Measurements from ENCODE around the gene FRMD4B. TPM values are rescaled to one million over a fixed set of nuclear protein-coding genes. Genes with fewer than 3 reads are reported as not detected.

Gene FRMD4B
- total RNA-seq, 1 donor from 2014 or later = 17.3 TPM

- Histone ChIP-seq H3K27ac (no peak overlapping the region), H3K4me3 (no peak overlapping the region), H3K27me3 (no peaks in the 10 kb centered on the region), H3K79me2 (ENCODE audit: low read depth) (no peaks in the 10 kb centered on the region), H3K36me3 (no peaks in the 10 kb centered on the region), H3K9me3 (ENCODE audit: low read depth) (no peaks in the 10 kb centered on the region), H3F3A (ENCODE audit: low read depth) (no peaks in the 10 kb centered on the region), H4K20me1 (ENCODE audit: low read depth) (no peaks in the 10 kb centered on the region), H2AFZ (replicated peaks) (no peak overlapping the region), H3K4me1 (peaks cover 18% of the 10 kb centered on the region), H3K9ac (no peak overlapping the region), H3K4me2 (no peak overlapping the region)
- Mint-ChIP-seq H3K4me3 (no peak overlapping the region), H3K36me3 (no peaks in the 10 kb centered on the region), H3K9me3 (no peaks in the 10 kb centered on the region), H3K27me3 (ENCODE audit: insufficient read depth, low read depth) (no peaks in the 10 kb centered on the region), H3K4me1 (peaks cover 12% of the 10 kb centered on the region), H3K27ac (no peak overlapping the region)
- DNase-seq (ENCODE audit: low spot score) = no peak
- TF ChIP-seq EZH2 (IDR thresholded peaks at IDR 0.05) = no peak
- TF ChIP-seq CTCF (IDR thresholded peaks at IDR 0.05) = no peak
- TF ChIP-seq EZH2phosphoT487 (IDR thresholded peaks at IDR 0.05) = no peak
These were observed 42.9 kb upstream of the FRMD4B start for GRCh38 chr3:69428657-69429255.

- Histone ChIP-seq H3K4me1 (peaks cover 8% of the 10 kb centered on the region), H3K9ac (no peak overlapping the region), H3K4me2 (no peak overlapping the region), H3K27me3 (no peaks in the 10 kb centered on the region), H3K4me3 (no peak overlapping the region), H2AFZ (replicated peaks) (no peak overlapping the region), H4K20me1 (ENCODE audit: low read depth) (no peaks in the 10 kb centered on the region), H3K27ac (no peak overlapping the region), H3K9me3 (ENCODE audit: low read depth) (no peaks in the 10 kb centered on the region), H3K36me3 (no peaks in the 10 kb centered on the region), H3K79me2 (ENCODE audit: low read depth) (no peaks in the 10 kb centered on the region), H3F3A (ENCODE audit: low read depth) (no peaks in the 10 kb centered on the region)
- no peak for DNase-seq (ENCODE audit: low spot score)
- H3K4me3 Mint-ChIP-seq = no peak overlapping the region
- H3K9me3 Mint-ChIP-seq = no peaks in the 10 kb centered on the region
- no peak overlapping the region for H3K27ac Mint-ChIP-seq
- H3K27me3 Mint-ChIP-seq (ENCODE audit: insufficient read depth, low read depth) = no peaks in the 10 kb centered on the region
- TF ChIP-seq CTCF (IDR thresholded peaks at IDR 0.05) (peak; percentile 28), EZH2 (IDR thresholded peaks at IDR 0.05) (no peak)
- H3K4me1 Mint-ChIP-seq = peaks cover 6% of the 10 kb centered on the region
- H3K36me3 Mint-ChIP-seq = no peaks in the 10 kb centered on the region
These were observed 41.0 kb upstream of the FRMD4B start for GRCh38 chr3:69426967-69427304.

- H3K4me3 ChIP-seq = no peak overlapping the region
- no peak overlapping the region for H3K27ac ChIP-seq
- Mint-ChIP-seq H3K36me3 (no peaks in the 10 kb centered on the region), H3K9me3 (no peaks in the 10 kb centered on the region), H3K27me3 (ENCODE audit: insufficient read depth, low read depth) (no peaks in the 10 kb centered on the region), H3K27ac (no peak overlapping the region), H3K4me1 (peaks cover 6% of the 10 kb centered on the region), H3K4me3 (no peak overlapping the region)
- no peak for DNase-seq (ENCODE audit: low spot score)
- H3K36me3 ChIP-seq = no peaks in the 10 kb centered on the region
- H3K9me3 ChIP-seq (ENCODE audit: low read depth) = no peaks in the 10 kb centered on the region
- no peaks in the 10 kb centered on the region for H4K20me1 ChIP-seq (ENCODE audit: low read depth)
- H3K9ac ChIP-seq = no peak overlapping the region
- TF ChIP-seq EZH2phosphoT487 (IDR thresholded peaks at IDR 0.05) (no peak), EZH2 (IDR thresholded peaks at IDR 0.05) (no peak), CTCF (IDR thresholded peaks at IDR 0.05) (no peak)
- peaks cover 8% of the 10 kb centered on the region for H3K4me1 ChIP-seq
- no peak overlapping the region for H2AFZ ChIP-seq (replicated peaks)
- H3K4me2 ChIP-seq = no peak overlapping the region
- no peaks in the 10 kb centered on the region for H3F3A ChIP-seq (ENCODE audit: low read depth)
- no peaks in the 10 kb centered on the region for H3K27me3 ChIP-seq
- no peaks in the 10 kb centered on the region for H3K79me2 ChIP-seq (ENCODE audit: low read depth)
These were observed 40.5 kb upstream of the FRMD4B start for GRCh38 chr3:69426291-69426966.

Measured in neural progenitor cell (in vitro differentiated cells).